HG03196 (cell line): Measurements from ENCODE around the gene PLEKHF1.

Experiments used
- ATAC-seq: cut with Tn5 transposase; IDR thresholded peaks from one replicate; pipeline ENCODE4 v1.9.1; 2021; ENCODE audit not compliant: unreplicated experiment

The PLEKHF1 gene

DNA sequence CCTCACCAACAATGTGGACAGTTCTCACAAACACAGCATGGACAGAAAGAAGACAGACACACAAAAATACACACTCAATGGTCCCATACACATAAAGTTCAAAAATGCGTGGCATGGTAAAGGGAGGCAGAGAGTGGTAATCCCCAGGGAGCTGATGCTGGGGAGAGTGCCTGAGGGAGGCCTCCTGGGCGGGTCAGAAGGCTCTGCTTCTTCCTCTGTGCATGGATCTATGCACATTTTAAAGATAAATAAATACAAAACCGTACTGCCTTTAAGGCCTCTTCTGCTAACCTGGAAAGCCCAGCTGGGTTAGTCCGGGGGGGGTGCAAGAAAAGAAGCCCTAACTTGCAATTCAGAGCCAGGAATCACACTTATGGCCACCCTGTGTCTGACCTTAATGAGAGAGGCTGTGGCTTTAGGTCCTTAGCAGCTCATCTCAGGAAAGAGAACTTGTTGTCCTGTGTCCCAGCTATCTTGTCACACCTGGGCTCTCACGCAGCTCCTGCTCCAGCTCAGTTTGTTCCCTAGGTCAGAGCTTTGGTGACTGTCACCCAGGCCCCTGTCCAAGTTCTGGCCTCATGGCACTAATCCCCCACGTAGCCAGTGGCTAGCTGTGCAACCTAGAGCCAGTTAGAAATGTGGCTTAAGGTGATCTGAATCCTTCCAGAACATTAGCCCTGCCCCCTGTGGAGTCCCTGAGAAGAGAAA, 30.7 kb upstream of the PLEKHF1 start:
- no peak for ATAC-seq

- ATAC-seq: no peak
Observed at GRCh38 chr19:29635963-29636362, 29.3 kb upstream of the PLEKHF1 start.

- no peak for ATAC-seq
Observed at GRCh38 chr19:29636553-29637360, 28.5 kb upstream of the PLEKHF1 start.

GRCh38 chr19:29639086-29639485, 26.2 kb upstream of the PLEKHF1 start:
- ATAC-seq: no peak

DNA sequence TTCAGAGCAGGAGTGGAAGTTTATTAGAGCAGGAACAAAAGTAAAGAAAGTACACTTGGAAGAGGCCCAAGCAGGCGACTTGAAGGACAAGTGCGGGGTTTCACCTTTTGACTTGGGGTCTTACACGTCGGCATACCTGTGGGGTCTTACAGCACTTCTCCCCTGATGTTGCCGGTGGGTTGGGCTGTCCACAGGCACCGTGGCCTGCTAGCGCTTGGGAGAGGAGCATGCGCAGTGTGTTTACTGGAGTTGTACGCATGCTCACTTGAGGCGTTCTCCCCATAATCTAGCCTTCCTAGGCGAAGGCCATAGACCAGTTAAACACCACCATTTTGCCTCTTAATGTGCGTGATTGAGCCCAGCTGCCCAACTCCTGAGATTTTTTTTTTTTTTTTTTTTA, 25.0 kb upstream of the PLEKHF1 start:
- ATAC-seq: no peak

DNA sequence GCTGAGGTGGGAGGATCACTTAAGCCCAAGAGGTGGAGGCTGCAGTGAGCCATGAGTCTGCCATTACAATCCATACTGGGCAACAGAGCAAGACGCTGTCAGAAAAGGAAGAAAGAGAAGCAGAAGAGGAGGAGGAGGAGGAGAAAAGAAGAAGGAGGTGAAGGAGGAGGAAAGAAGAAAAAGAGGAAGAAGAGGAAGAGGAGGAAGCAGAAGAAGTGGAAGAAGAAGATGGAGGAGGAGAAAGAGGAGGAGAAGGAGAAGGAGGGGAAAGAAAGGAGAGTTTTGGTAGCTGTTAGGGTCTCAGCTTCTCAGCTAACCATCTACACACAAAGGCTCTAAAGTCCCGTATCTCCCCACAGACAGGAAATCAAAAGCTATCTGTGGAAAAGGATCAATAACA, 23.7 kb upstream of the PLEKHF1 start:
- ATAC-seq: no peak

GRCh38 chr19:29643361-29643935, 21.8 kb upstream of the PLEKHF1 start:
- ATAC-seq: no peak

- ATAC-seq: no peak
Observed at GRCh38 chr19:29644210-29644609, 21.1 kb upstream of the PLEKHF1 start.

- ATAC-seq: no peak
Observed at GRCh38 chr19:29645491-29645867, 19.8 kb upstream of the PLEKHF1 start.

- no peak for ATAC-seq
Observed at GRCh38 chr19:29645911-29646310, 19.4 kb upstream of the PLEKHF1 start.

DNA sequence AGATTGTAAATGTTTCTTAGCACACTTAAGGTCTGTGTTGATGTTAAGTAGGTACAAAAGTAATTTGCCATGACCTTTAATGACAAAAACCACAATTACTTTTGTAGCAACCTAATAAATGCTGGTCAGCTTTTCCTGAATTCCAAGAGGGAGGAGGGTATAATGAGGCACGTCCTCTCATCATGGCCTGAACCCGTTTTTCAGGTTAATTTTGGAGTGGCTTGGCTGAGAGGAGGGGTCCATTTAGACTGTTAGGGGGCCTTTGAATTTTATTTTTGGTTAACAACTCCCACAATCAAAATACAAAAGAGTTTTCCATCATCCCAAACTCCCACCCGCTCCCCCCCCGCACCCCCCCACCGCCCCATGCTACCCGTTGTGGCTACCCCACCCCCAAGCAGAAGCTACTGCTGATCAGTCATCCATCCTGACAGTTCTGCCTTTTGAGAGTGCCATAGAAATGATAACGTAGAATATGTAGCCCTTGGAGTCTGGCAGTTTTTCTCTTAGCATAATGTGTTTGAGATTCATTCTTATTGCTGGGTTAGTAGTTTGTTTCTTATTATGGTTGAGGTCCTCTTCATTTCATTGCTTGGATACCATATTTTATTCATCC, 14.4 kb upstream of the PLEKHF1 start:
- no peak for ATAC-seq

GRCh38 chr19:29651622-29652394, 13.5 kb upstream of the PLEKHF1 start:
- ATAC-seq: no peak

DNA sequence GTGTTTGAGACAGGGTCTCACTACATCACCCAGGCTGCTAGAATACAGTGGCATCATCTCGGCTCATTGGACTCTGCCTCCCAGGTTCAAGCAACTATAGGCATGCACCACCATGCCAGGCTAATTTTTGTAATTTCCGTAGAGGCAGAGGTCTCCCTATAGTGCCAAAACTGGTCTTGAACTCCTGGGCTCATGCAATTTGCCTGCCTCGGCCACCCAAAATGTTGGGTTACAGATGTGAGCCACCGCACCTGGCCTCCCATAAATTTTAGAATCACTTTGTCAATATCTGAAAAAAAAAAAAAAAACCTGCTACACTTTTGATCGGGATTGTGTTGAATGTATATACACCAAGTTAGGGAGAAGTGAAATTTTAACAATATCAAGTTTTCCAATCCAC, 11.9 kb upstream of the PLEKHF1 start:
- no peak for ATAC-seq

DNA sequence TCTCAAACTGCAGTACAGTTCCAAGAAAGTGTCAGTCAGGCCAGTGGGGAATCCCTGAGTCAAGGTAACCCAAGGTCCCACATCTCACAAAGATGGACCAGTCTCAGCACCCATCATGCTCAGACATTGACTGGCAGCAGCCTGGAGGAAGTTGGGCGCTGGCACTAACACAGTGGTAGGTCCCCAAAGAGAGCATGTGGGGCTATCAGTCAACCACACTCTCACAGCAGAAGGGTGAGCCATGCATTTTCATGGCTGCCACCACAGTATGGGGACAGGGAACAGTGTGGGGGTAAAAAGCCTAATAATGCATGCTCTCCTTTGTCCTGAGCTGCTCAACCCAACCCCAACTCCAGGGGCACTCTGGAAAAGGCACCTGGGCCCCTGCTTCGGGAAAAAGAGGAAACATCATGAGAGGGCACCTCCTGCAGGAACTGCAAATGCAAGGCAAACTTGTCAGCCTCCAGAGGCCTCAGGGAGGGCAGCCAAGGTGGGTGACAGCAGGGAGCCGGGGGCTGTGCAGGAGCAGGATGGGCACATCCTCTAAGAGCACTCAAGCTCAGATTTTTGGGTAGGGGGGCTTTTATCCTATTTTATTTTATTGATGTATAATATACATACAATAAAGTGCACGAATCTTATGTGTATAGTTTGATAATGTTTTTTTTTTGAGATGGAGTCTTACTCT, 9.5 kb upstream of the PLEKHF1 start:
- ATAC-seq: no peak

- no peak for ATAC-seq
Observed at GRCh38 chr19:29658221-29658991, 6.9 kb upstream of the PLEKHF1 start.

DNA sequence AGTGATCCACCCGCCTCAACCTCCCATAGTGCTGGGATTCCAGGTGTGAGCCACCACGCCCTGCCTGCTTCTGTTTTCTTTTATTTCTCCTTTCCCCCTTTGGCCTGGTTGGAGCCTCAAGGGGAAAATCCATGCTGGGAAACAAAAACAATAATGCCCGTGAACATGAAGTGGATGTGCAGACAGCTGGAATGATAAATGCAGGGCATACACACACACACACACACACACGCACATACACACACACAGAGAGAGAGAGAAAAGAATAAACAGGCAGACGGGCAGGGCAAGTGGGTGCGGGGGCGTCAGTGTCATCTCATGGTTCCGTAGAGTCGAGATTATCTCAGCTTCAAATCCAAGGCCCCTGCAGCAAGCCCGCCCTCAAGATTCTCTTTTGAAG, 4.4 kb upstream of the PLEKHF1 start:
- no peak for ATAC-seq

DNA sequence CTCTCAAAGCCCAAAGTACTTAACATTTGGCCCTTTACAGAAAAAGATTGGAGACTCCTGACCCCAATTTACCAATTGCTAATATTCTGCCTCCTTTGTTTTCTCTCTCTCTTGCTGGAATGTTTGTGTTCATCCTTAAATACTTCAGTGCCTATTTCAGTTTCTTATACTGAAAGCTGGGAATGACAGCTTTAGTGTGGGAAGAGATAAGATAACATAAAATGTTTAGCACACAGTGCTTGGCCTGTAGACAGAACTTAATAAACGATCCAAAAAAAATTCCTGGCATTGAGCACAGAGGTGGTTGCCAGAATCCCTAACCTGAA, 3.0 kb upstream of the PLEKHF1 start:
- ATAC-seq: no peak

- no peak for ATAC-seq
Observed at GRCh38 chr19:29662604-29663404, 2.5 kb upstream of the PLEKHF1 start.
